HG02840 (cell line): Measurements from ENCODE around the gene LAMC3.

Source experiments
- ATAC-seq: cut with Tn5 transposase; IDR thresholded peaks from one replicate; pipeline ENCODE4 v1.9.1; 2021; ENCODE audit warnings: mild to moderate bottlenecking, moderate library complexity, moderate number of reproducible peaks; ENCODE audit not compliant: unreplicated experiment, low FRiP score

The LAMC3 gene

GRCh38 chr9:131037335-131038255 is 28.6 kb downstream of the LAMC3 start:
- no peak for ATAC-seq

- ATAC-seq = no peak
These were observed 29.5 kb downstream of the LAMC3 start for GRCh38 chr9:131038256-131039128.

GRCh38 chr9:131039129-131039954 is 30.4 kb downstream of the LAMC3 start:
- no peak for ATAC-seq

GRCh38 chr9:131042666-131043065 is 33.7 kb downstream of the LAMC3 start:
- ATAC-seq = no peak

- no peak for ATAC-seq
These were observed 34.1 kb downstream of the LAMC3 start for GRCh38 chr9:131043087-131043486.

- ATAC-seq = no peak
These were observed 34.7 kb downstream of the LAMC3 start for GRCh38 chr9:131043646-131044045.

- no peak for ATAC-seq
These were observed 36.5 kb downstream of the LAMC3 start for GRCh38 chr9:131045300-131046092.

- ATAC-seq = no peak
These were observed 37.1 kb downstream of the LAMC3 start for GRCh38 chr9:131046093-131046380.

- ATAC-seq = no peak
These were observed 37.7 kb downstream of the LAMC3 start for GRCh38 chr9:131046581-131047202.

- no peak for ATAC-seq
These were observed 39.4 kb downstream of the LAMC3 start for GRCh38 chr9:131048332-131048731.

- ATAC-seq = no peak
These were observed 39.8 kb downstream of the LAMC3 start for GRCh38 chr9:131048820-131049219.

- no peak for ATAC-seq
These were observed 41.1 kb downstream of the LAMC3 start for GRCh38 chr9:131049829-131050715.

- no peak for ATAC-seq
These were observed 41.9 kb downstream of the LAMC3 start for GRCh38 chr9:131050831-131051230.

GRCh38 chr9:131051592-131052517 is 42.9 kb downstream of the LAMC3 start:
- ATAC-seq = no peak

GRCh38 chr9:131053896-131054295 is 44.9 kb downstream of the LAMC3 start:
- ATAC-seq = no peak

GRCh38 chr9:131056781-131057506 is 48.0 kb downstream of the LAMC3 start:
- ATAC-seq = no peak
